NCI-H82 treated with DMSO at 0.1 percent for 48 hours (cell line): ENCODE results near the gene HAS3.
A peak's percentile ranks its signal among the peaks of the same experiment; 100 is the strongest.
"Not testable (repeated sequence)": the region's sequence is repeated elsewhere in the genome, so short reads cannot be mapped to it uniquely, and the experiment has no call there.

Experiments
- DNase-seq: peaks from one replicate; lab custom pipeline; 2025; ENCODE audit not compliant: unreplicated experiment; lab: John Stamatoyannopoulos, UW

HAS3 gene

DNA sequence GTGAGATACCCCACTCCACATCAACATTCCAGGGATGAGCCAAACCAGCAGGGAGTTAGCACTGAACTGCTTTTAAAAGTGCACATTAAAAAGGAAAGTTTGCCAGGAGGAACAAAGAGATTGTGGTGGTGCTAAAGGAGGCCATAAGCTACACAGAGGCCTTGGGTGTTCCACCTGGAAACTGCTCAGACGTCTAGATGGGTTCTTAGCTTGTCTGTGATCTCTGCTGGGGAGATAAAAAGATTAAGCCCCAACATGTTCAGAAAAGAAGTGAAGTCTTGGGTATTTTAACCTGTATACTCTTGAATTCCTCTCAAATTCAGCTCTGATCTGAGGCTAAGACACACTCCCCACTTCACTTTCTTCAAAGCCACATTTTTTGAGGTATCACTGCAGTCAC lies 10.4 kb downstream of the HAS3 start:
- no peak for DNase-seq

DNA sequence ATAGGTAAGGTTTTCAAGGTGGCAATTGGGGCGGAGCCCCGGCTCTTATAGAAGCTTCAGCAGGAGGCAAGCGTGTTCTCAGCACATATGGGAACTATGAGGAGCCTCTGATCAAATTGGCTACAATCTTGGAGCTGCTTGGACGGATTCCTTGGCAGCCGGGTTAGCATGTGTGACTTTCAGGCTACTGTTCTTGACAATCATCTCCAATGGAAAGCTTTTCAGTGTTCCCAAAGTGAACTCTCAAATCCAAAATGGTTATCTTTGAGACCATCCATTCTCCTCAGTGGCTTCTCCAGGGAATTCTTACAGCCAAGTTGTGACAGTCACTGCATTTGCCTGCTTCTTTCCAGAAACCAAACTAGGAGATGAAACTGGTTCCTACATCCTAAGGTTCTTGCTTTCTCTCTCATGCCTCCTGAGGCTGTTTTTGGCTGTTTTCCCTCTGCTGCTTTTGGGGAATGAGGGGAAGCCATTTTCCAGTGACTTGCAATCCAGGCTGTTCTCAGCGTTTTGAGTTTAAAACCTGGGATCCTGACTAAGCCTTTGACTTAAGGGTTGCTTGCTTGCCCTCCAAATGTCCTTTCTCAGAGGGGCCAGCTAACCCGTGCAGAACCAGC lies 10.9 kb downstream of the HAS3 start:
- no peak for DNase-seq

DNA sequence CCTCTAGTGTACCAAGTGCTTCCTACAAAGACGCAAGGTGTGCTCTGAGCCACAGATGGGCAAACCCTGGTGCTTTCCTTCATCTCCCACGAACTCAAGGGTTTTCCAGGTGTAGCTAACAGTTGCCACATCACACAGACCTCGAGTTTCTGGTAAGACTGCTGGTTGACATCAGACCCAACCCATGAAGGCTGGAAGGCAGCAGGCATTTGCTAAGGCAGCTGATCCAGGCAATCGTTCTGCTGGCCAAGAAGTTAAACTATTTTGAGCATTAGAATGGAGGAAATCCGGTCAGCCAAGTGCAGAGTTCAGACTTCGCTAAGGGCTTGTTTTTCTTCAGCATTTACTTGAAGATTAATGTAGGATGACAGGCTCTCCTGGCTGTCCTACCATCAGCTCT lies 11.5 kb downstream of the HAS3 start:
- no peak for DNase-seq

DNA sequence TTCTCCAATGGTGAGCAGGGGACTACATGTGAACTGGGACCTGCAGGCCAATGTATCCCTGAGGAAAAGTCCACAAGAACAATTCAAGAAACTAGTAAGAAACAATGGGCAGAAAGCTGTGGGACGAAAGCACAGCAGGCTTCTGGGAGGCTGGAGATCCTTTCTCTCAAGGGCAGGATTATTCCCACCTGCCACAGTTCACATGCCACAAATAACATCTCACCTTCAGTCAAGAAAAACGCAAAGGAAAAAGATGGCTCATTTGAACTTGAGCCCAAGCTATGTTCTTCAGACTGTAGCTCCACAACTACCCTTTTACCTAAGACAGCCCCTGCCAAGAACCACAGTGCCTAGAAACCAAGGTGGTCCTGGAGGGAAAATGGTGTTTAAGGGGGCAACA lies 13.0 kb downstream of the HAS3 start:
- DNase-seq, result no peak

DNA sequence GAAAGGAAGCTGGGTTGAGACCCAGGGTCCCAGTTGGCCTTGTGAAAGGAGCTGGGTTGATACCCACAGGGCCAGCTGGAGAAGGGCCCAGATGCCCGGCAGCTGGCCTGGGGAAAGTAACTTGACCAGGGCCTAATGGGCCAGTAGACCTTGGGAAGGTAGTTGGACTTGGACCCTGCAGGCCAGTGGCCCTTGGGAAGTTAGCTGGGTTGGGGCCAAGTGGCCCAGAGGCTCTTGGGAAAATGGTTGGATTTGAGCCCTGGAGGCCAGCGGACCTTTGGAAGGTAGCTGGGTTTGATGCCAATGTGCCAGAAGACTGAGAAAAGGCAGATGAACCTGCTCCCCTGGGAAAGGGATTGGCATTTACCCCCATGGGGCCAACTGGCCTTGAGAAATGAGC lies 13.5 kb downstream of the HAS3 start:
- DNase-seq, result no peak

DNA sequence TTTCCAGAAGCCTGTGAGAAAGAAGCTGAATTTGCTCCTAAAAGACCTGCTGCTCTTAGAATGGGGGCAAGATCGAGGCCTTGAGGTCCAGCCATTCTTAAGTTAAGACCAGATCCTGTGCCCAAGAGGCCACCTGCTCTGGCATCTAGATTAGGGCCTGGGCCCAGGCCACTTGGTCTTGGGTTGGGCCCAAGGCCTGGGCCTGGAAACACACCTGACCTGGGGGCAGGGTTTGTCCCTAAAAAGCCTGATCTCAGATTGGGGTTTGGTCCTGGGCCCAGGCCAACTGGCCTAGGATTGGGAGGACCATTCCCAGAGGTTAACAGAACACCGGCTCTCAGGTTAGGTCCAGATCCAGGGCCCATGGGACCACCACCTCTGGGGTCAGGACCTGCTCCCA lies 14.1 kb downstream of the HAS3 start:
- DNase-seq, result no peak

DNA sequence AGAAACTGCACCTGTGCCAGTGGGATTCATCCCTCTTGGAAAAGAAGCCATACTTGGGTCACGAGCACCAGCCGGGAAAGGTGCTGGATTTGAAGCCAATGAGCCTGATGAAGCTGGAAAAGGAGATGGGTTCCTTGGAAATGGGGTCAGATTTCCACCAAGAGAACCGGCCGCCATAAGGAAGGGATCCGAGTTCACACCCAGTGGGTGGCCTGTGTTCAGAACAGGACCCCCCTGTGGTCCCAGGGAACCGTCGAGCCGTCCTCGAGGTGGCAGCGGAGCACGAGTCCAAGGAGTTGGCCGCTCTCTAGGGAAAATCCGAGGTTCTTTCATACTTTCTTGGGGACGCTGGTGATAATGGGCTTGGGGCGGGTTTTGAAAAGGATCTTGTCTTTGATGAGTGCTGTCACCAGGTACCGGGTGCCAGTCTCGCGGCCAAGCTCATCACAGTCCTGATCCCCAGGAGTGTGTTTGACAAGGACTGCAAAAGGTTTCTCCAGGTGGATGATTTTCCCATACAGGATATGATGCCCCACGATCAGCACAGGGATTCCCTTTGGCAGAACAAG lies 14.7 kb downstream of the HAS3 start:
- DNase-seq, result no peak

DNA sequence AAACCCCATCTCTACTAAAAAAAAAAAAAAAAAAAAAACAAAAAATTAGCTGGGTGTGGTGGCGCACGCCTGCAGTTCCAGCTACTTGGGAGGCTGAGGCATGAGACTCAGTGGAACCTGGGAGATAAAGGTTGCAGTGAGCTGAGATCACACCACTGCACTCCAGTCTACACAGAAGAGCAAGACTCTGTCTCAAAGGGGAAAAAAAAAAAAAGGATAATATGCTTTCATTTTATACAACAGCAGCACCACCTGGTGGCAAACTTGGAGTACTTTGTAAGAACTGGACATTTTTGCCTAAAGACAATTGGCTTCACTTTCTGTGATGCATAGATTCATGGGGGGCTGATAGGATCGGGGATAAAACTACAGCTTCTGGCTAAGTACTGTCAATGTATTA lies 18.5 kb downstream of the HAS3 start:
- peak; percentile 25 for DNase-seq

DNA sequence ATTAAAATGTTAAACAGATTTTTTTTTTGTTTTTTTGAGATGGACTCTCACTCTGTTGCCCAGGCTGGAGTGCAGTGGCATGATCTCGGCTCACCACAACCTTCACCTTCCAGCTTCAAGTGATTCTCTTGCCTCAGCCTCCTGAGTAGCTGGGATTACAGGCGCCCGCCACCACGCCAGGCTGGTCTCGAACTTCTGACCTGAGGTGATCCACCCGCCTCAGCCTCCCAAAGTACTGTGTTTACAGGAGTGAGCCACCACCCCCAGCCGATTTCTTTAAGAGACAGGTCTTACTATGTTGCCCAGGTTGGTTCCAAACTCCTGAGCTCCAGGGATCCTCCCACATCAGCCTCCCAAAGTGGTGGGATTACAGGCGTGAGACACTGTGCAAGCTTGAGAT lies 19.0 kb downstream of the HAS3 start:
- not testable (repeated sequence) for DNase-seq

DNA sequence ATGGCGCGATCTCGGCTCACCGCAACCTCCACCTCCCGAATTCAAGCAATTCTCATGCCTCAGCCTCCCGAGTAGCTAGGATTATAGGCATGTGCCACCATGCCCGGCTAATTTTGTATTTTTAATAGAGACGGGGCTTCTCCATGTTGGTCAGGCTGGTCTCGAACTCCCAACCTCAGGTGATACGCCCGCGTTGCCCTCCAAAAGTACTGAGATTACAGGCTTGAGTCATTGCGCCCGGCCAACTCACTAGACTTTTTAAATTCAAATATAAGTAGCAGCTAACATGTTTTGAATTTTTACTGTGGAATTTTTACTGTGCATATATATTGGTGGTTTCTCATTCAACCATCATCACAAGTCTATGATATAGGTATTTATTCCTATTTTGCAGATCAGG lies 19.5 kb downstream of the HAS3 start:
- not testable (repeated sequence) for DNase-seq

DNA sequence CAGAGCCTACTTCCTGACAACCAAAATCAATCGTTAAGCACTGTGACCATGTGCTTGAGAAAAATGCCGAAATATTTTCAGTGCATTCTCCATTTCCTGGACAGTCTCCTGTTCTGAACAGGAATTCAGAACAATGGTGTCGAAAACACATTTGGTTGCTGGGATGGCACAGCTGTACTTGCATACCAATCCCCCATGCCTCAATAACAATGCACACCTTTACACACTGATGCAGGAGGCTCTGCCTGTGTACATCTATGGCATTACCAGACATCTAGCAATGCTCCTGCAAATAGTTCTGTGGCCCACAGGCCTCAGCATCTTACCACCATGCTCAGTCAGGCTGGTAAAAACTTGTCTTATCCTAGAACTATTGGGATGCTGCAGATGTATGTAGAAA lies 20.8 kb downstream of the HAS3 start:
- no peak for DNase-seq

DNA sequence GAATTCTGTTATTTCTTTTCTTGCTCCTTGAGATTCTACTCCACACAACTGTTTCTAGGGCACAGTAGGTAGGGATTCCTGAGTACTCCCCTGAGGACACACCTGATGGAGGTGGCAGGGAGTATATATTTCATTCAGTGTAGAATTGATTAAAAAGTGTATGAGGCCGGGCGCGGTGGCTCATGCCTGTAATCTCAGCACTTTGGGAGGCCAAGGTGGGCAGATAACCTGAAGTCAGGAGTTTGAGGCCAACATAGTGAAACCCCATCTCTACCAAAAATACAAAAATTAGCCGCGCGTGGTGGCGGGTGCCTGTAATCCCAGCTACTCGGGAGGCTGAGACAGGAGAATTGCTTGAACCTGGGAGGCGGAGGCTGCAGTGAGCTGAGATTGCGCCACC lies 21.3 kb downstream of the HAS3 start:
- DNase-seq, result not testable (repeated sequence)

DNA sequence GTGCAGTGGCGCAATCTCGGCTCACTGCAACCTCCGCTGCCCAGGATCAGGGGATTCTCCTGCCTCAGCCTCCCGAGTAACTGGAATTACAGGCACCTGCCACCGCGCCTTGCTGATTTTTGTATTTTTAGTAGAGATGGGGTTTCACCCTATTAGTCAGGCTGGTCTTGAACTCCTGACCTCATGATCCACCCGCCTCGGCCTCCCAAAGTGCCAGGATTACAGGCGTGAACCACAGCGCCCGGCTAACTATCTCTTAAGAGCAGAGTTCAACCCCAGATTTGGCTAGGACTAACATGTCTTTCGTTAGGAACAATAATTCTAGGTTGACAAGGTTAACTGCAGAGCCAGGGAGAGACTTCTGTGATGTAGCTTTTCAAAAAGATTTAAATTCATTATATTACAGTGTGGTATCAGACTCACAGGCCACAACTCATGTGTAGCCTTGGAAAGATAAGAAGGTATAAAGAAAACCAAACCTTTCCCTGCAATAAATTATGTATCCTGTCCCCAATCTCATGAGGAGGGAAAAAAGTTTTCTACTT lies 22.6 kb downstream of the HAS3 start:
- DNase-seq, result no peak

DNA sequence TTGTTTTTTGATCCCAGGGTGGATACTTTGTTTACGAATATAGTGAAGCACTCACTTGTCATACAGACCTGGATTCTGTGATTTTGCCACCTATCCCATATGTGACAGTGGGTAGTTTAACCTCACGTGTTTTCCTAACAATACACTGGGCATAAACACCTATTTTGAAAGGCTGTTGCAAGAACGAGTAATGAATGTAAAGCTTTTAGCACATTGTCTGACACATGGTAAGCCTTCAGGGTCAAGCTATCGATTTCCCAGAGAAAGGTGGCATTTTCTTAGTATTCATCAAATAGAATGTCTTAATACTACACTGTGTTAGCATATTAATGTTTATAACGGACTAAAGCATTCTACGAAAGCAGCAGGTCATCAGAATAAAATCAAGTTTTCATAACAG lies 25.0 kb downstream of the HAS3 start:
- no peak for DNase-seq

DNA sequence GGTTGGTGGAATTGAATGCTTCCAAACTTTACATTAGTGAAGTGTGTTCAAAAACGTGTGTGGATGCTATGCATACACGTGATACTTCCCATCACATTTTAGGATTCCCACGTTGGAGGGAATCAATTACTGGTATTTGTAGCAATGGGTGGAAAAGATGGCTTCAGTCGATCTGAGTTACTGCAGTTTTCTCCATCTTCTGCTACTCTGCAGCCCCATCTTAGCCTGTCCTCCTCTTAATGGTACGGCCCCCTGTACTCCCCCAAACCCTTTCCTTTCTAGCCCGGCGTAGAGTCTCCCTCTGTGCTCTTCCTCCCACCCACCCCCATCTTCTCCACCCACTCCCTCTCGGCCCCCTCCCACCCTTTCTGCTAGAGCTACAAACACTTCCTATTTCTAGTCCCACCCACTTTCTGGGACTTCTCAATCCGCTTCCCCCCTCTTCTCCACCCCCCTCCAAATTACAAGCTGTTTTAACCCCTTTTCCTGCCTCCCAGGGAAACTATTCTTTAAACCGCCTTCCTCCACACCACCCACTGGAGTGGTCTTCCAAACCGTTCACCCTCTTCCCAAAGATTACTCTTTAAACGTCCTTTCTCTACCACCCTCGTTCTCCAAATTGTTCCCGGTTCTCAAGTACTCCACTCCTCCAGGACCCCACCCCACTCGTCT lies 25.9 kb downstream of the HAS3 start:
- peak; percentile 77 for DNase-seq

DNA sequence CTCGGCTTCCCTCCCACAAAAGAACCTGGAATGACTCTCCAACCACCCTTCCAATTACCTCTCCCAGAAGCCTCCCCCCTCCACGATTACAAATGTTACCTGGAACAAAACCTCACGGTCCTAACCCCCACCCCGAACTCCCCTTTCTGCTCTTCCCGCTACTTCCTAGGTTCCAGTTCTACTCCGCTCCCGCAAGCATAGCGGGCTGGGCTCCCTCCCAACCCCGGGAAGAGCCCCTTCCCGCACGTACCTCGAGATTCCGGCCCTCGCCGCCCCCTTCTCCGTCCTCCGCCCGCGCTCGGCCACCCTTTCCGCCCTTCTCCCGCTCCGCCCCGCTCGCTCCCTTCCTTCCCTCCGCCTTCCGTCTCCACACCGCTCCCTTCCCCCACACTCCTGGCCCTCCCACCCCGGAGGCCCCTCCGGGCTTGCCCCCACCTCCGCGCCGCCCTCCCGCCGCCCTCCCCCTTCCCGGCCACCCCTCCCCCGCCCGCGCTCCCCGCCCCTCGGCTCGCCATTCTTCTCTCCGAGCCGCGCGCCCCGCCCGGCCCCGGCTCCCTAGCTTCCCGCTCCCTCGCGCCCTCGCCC lies 26.5 kb downstream of the HAS3 start:
- DNase-seq, result peak; percentile 33

DNA sequence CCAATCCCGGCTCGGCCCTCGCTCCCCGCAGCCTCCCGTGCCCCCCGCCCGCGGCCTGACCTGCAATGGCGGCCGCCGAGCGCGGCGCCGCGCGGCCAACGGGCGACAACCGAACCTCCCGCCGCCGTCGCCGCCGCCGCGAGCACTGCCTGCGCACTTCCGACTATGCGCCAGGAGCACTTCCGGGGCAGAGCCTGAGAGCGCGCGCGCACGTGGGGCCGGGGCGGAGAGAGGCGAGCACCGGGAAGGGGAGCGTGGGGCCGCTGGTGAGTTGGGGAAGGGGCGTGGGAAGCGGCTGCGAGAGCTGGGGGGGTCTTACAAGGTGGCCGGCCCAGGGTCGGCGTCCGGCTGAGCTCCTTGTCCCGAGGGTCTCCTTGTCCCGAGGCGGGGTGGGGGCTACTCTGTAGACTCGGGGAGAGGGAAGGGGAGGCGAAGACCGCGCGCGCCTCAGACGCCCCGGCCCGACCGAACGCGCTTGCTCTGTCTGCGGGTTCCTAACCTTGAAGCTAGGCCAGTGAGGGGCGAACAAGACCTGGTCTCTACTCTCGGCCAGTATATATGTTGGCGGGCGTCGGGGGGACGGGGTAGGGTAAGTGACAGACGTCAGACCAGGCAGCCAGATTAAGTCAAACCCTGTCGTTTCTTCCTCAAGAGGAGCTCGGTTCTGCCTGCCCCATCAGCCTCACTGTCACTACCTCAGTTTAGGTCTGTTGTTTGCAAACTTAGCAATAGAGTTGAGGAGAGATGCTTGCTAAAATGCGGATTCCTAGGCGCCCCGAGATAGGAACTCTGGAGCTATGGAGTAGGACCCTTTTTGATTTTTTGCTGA lies 27.2 kb downstream of the HAS3 start, which contains the start of the genes CHTF8 and UTP4:
Gene CHTF8 (minus strand): TSS at position 165 of the 829 bp plus-strand sequence. CDS start 11,130 bp downstream, outside the sequence.
Gene UTP4 (plus strand): TSS at position 226 of the 829 bp plus-strand sequence. CDS start 811 bp downstream, outside the sequence.
- DNase-seq, result peak; percentile 30

DNA sequence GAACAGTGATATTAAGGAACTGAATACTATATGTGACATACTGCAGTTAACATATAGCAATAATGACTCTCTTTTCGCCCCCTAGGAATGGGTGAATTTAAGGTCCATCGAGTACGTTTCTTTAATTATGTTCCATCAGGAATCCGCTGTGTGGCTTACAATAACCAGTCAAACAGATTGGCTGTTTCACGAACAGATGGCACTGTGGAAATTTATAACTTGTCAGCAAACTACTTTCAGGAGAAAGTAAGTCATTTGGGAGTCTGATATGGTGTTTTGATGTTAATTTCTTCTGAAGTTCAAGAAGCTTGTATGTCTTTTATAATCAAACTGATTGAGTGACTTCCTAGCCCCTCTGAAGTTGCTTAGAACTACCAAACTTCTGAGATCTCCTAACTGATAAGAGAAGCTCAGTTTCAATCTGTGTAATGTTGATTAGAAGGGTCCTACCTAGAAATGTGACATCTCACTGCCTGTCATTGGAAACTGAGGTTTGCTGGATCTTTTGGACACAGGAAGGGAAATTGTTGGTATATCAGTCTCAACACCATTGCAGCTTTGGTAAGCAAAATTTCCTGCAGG lies 28.0 kb downstream of the HAS3 start:
- DNase-seq, result no peak

DNA sequence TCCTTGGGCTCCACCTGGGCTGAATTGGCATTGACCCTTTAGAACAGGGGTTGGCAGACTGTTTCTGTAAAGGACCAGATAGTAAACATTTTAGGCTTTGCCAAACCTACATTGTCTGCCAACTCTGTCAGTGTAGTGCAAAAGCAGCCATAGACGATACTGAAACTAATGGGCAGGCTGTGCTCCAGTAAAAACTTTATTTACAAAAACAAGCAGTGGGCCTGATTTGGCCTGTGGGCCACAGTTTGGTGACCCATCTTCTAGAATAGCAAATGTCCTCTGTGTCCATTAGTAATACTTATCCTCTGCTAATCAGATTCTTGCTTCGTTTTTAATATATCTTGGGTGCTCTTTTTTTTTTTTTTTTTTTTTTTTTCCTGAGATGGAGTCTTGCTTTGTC lies 33.2 kb downstream of the HAS3 start:
- no peak for DNase-seq

DNA sequence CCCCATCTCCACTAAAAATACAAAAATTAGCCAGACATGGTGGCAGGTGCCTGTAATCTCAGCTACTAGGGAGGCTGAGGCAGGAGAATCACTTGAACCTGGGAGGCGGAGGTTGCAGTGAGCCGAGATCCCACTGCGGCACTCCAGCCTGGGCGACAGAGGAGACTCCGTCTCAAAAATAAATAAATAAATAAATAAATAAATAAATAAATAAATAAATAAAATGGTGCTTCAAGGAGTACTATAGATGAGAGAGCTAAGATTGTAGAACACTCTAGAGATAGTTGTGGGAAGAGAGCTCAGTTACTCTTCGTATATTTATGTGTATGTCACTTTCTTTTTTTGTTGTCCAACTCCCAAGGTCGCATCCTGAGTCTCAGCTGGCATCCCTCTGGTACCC lies 34.0 kb downstream of the HAS3 start:
- not testable (repeated sequence) for DNase-seq

DNA sequence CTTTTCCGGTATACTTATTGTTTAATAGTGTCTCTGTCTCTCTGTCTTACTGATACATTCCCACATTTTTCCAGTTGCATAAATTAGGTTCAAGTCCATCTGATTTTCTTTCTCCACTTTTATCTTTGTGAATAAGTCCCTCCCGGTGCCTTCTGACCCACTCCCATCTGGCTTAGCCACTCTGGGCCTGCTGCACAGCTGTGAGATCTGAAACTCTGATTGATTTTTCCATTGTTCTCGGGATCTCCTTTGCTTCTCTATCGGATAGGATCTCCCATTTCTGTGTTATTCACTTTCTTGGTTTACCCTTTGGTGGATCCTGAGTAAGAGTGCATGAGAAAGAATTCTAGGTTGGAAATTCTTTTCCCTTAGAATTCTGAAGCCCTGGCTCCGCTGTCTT lies 35.6 kb downstream of the HAS3 start:
- DNase-seq, result no peak
